ENCODE data around the gene SLC37A2.

GRCh38 chr11:125063429-125064043, 431 bp downstream of the SLC37A2 start:
- TF ChIP-seq POLR2A (IDR thresholded peaks at IDR 0.05; ENCODE audit: low read depth, low read length) (no peak), JUN (IDR thresholded peaks at IDR 0.05; ENCODE audit: borderline replicate concordance, insufficient read depth, insufficient read length, low read depth) (no peak), POLR2AphosphoS5 (IDR thresholded peaks at IDR 0.05; ENCODE audit: insufficient read depth, low read depth, low read length) (no peak)
- TF ChIP-seq, protein P1, sequence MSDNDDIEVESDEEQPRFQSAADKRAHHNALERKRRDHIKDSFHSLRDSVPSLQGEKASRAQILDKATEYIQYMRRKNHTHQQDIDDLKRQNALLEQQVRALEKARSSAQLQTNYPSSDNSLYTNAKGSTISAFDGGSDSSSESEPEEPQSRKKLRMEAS (IDR thresholded peaks at IDR 0.05; ENCODE audit: insufficient read depth, insufficient read length) = no peak
- TF ChIP-seq, protein P2, sequence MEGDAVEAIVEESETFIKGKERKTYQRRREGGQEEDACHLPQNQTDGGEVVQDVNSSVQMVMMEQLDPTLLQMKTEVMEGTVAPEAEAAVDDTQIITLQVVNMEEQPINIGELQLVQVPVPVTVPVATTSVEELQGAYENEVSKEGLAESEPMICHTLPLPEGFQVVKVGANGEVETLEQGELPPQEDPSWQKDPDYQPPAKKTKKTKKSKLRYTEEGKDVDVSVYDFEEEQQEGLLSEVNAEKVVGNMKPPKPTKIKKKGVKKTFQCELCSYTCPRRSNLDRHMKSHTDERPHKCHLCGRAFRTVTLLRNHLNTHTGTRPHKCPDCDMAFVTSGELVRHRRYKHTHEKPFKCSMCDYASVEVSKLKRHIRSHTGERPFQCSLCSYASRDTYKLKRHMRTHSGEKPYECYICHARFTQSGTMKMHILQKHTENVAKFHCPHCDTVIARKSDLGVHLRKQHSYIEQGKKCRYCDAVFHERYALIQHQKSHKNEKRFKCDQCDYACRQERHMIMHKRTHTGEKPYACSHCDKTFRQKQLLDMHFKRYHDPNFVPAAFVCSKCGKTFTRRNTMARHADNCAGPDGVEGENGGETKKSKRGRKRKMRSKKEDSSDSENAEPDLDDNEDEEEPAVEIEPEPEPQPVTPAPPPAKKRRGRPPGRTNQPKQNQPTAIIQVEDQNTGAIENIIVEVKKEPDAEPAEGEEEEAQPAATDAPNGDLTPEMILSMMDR (IDR thresholded peaks at IDR 0.05; ENCODE audit: extremely low read depth in 1 of 2, insufficient read depth in 1 of 2, low read depth in 1 of 2, low read length in 2 of 2) = no peak

Measured in endothelial cell of umbilical vein (primary cell).